ENCODE data around the gene KRT7.
"Not testable (repeated sequence)": the region's sequence is repeated elsewhere in the genome, so short reads cannot be mapped to it uniquely, and the experiment has no call there.

KRT7 gene

DNA sequence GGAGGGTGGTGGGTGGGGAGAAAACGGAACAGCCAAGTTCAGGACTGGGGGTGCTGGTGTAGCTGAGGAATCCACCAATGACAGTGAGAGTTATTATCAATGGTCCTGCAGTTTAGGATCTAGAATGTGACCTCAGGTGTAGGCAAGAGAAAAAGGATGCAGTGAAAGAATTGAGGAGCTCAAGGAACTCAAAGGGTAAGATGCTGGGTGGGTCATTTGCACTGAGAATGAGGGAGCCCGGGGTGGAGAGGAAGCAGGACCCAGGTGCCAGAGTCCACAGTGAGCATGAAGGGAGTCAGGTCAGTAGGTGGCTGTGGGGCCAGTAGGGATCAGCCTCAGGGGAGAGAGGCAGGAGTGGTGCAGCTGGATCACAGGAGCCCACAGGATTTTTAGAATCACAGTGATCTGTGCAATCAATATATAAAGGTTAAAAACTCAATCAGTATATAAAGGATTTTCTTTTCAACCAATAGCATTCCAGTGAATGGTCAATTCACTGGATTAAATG, 3.2 kb upstream of the KRT7 start:
- no peak for DNase-seq (ENCODE audit: low spot score)

DNA sequence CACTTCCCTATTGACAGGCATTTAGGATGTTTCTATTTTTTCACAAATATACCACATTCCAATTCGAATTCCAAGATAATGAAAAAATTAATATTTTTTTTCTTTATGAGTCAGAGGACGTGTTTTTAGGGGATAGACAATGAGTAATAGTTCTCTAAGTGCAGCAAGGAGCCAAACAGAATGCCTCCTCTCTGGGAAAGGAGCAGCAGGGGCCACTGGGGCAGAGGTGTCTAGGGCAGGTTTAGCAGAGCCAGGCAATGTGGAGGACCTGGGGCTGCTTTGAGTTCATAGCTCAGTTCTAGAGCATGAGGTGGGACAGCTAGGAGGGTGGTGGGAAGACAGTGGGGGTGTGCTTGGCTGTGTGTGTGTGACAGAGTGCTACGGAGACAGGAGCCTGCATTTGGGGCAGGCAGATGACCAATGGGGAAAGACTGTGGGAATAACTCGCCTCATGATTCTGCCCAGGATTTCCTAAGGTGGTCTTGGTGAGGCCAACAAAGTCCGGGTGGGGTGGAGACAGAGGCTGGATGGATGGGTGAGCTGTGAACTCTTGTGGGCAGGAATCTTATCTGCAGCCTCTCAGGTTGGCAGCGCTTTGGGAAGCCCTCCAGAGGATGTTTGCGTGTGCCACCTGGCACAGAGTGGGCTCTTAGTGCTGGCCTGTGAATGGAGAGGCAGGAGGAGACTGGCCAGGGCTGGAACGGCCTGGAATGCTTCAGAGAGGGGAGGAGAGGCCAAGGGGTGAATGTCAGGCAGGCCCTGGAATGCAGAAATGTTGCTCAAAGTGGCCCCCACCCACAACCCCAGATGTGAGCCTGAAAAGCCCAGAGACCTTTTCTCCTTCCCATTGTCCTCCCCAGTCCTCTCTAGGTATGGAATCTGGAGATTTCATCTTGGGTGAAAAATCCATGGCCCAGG, 2.4 kb upstream of the KRT7 start:
- no peak for DNase-seq (ENCODE audit: low spot score)

DNA sequence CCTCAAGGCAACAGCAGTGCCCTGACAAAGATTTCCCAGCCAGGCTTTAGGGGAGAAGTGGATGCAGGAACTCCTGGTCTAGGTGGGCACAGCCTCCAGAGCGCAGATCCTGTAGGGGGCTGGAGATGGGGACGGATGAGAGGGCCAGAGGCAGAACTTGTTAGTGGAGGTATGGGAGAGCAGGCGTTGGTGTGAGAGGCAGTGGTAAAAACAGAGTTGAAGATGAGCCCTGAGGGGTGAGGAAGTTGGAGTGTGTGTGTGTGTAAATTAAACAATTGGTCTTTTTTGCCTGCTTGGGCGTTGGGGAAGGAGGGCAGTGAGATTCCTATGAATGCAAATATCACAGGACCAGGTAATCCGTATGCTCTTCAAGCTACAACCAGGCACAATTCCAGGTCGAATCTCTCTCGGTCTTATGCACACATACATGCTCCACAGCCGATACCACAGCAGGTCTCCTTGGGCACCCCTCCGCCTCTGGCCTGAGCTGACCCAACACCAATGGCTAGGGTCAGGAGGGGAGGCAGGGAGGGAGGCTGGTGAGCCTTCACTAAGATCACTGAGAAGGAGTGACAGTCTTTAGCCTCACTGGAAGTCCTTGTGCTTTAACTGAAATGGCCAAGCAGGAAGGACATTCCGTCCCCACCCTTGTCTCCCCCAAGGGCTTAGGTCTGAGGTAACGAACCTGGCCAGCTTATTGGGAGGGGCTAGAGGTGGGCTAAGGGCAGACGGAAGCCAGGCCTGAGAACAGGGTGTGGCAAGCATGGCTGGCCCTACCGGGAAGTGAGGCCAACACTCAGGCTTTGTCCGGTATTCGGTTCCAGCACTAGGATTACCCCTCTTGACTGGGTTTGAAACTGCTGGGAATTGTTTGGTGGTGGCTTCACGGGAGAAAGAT, 1.5 kb upstream of the KRT7 start:
- no peak for DNase-seq (ENCODE audit: low spot score)

DNA sequence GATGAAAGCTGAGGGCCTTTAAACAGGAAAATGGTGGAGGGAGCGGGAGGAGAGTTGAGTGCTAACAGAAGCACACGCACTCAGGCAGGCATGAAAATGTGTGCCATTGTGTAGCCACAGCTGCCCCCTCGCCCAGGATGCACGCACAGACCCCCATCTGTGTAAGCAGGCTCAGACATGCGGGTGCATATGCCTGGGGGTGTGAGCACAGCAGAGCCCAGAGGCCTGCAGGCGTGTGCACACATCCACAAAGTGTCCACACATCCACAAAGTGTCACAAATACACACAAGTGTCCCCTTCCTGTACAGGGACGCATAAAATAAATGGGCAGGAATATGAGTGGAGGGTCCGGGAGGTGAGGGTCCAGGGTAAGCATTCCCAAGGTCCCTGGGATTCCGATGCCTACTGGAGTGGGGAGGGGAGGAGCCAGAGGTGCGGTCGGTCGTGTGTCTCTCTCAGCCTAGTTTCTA, 805 bp upstream of the KRT7 start:
- no peak for DNase-seq (ENCODE audit: low spot score)

DNA sequence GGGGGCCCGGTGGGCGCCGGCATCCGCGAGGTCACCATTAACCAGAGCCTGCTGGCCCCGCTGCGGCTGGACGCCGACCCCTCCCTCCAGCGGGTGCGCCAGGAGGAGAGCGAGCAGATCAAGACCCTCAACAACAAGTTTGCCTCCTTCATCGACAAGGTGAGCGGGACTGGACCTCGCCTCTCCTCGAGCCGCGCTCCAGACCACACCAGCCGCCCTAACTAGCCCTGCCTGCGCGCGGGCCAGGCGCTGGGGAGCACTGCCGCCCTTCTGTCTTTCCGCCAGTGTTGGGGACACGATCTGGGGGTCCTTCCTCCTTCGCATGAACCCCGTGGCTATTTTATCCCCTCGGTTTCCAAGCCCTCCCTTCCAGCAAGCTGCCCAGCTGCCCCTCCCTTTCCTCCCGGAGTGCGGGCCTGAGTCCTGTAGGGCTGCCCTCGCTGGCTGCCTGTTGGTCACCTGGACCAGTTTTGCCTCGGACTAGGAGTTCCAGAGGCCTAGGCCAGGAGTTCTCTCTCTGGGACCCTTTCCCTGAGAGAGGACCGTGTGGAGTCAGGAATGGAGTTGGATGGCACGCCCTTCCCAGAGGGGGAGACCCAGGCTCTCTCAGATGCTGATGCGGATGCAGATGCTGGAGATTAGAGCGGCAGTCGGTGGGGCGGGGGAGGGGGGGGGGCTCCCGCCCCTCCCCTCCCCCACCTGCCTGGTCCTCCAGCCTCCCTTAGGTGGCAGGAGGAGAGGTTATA, 592 bp downstream of the KRT7 start:
- DNase-seq (ENCODE audit: low spot score): no peak

DNA sequence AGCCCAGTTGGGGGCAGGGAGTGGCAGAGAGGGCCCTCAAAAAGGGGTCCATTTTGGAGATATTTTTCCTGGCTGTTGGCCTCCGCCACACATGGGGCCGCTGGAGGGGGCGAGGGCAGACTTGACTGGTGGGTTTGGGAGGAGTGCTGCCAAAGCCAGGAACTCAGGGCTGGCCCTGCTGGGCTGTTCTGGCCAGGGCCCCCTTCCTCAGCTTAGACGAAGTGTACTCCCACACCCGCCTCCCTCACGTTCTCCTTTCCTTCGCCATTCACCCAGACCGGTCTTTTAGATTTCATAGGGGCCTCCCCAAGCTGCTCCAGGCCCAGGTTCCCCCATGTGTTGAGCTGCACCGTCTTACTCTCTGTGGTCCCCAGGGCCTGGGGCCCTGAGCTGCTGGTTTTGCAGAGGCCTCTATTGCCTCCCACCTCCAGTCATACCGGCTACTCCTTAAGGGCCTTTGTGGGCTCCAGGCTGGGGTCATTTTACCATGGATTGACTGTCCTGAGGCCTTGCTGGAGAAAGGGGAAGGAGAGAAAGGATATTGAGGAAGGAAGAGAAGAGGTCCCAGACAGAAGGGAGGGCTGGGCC, 1.3 kb downstream of the KRT7 start:
- DNase-seq (ENCODE audit: low spot score): no peak

DNA sequence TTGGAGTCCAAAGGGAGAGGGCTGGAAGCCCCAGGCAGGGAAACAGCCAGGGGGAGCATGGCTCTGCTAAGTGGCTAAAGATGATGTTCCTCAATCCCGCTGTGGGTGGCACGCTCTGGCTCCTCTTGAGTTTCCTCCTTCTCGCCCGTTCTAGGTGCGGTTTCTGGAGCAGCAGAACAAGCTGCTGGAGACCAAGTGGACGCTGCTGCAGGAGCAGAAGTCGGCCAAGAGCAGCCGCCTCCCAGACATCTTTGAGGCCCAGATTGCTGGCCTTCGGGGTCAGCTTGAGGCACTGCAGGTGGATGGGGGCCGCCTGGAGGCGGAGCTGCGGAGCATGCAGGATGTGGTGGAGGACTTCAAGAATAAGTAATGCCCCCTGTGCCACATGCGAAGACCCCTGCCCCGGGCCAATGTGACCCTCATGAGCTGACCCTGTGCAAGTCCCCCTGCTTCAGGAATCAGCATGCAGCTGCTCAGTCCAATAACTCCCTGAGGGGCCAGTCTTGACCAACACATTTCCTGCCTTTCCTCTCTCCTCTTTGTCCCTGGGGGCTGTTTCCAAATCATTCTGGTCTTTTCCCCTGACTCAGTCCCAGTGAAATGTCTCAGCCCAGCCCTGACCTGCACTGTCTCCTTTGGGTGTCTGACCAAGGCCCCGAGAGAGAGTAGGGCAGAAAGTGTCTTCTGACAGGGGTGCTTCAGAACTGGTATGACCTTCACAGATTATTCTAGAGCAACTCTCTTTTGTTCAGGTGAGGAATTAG, 2.1 kb downstream of the KRT7 start:
- no peak for DNase-seq (ENCODE audit: low spot score)

DNA sequence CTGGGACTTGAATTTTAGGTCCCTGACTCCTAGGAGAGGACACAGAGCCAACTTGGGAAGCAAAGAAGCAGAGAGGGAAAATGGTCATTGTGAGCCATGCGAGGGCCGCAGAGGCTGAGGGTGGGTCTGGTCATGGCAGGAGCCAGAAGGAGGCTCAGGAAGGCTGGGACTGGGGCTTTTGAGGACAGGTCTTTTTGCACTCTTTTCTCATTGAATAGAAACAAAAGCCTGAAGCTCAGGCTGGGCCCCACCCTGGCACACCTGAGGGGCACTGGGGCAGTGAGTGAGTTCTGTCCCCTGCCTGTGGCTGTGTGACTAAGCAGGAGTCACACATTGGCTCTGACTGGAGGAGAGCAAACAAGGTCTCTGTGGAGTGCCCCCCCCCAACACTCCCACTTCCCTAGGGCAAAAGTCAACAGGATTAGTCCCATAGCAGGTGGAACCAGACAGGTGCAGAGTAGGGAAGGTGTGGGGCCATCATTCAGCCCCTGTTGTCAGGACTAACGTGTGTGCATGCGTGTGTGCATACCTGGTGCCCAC, 2.8 kb downstream of the KRT7 start:
- no peak for DNase-seq (ENCODE audit: low spot score)

DNA sequence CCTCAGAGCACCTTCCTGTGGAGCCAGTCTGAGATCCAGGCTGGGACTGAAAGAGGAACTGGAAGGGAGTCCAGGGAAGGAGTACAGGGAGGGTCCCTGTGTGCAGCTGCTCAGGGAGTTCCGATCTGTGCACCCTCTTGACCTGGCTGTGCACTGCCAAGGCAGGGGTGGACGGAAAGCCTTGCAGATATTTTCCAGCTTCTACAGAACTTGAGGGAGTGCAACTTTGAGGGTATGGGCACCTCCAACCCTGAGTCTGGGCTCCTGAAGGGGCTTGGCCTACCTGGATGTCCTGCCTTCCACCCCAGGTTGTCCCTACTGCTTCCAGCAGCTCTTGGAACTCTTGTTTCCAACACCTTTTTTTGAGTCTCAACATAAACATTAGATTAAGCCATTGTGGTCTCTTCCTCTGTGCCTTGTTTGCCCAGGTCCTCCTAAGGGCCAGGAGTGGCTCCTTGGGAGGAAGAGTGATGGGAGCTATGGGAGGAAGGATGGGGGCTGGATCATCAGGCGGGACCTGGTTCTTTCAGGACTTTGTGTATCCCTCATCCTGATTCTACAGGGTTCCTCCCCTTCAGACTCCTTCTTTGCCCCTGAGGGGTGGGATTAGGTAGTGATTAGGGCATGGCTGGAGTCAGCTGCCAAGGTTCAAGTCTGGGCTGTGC, 3.5 kb downstream of the KRT7 start:
- no peak for DNase-seq (ENCODE audit: low spot score)

DNA sequence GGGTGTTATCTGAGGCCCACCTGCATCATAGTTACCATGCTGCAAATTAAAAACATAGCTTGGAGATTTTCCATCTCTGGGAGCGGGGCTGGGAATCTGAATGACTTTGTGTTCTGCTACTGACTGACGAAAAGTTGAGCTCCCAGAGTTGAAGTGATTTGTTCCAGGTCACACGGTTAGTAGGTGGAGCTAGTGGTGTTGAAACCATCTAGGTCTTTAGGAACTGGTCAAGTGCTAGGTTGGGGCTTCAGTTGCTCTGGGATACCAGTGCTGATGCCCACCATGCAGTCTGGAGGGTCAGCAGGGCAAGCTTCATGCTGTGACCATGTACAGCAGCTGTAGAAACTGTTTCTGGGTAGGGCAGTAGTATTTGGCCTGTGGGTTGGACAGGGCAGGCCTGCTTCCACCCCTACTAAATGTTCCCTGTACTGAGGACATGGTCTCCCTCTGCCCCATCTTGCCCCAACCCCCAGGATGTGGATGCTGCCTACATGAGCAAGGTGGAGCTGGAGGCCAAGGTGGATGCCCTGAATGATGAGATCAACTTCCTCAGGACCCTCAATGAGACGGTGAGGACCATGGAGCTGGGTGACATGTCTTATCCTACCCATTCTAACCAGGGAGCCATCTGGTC, 5.3 kb downstream of the KRT7 start:
- no peak for DNase-seq (ENCODE audit: low spot score)

DNA sequence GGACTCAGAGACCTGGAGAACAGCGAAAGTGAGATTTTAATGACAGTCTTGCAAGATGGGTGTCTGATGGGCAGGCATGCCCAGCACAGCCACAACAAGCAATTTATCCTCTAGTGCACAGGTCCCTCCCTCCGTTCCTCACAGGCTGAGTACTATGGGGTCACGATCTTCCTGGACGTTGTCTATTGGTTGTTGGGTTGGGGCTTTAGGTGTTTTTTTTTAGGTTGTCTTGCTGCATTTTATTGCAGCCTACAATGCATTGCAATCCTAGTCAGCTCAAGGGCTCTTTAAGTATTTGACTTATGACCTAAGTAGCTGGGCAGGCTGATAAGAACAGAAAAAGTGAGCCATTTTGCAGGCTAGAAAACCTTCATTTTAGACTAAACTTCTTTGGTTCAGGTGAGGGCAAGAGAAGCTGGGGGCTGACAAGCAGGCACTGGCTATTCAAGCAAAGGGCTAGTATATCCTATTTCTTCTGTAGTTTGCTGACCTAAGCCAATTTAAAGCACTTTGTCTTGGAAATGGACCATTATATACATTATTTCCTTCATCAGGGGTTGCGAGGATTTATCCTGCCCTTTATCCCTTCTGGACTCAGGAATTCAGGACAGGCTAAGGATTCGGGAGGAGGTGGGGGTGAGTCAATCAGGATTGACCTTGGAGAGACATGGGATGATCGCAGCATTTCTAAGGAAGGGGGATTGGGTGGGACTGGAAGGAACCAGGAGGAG, 6.0 kb downstream of the KRT7 start:
- DNase-seq (ENCODE audit: low spot score): no peak

DNA sequence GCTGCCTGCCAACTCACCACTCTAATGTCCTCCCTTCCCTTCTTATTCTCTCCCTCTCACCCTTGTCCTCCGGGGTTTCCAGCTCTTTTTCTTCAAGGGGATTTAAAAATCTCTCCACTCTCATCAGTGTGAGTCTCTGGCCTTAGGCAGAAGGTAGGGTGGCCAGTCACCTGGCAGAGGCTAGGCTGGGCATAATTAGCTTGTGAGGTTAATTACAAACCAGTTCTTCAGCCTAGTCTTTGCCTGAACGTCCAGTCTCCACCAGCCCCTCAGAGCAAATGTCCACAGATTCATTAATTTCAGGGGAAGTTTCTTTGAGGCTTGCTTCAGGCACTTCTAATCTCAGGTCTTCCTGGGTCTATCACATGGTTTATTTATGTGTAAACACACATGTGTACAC, 6.7 kb downstream of the KRT7 start:
- no peak for DNase-seq (ENCODE audit: low spot score)

DNA sequence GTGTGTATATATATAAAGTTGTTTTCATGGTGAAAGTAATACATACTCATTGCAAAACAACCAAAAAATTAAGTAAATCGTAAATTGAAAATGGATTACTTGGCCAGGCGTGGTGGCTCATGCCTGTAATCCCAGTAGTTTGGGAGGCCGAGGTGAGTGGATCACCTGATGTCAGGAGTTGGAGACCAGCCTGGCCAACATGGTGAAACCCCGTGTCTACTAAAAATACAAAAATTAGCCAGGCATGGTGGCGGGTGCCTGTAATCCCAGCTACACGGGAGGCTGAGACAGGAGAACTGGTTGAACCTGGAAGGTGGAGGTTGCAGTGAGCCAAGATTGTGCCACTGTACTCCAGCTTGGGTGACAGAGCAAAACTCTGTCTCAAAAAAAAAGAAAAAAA, 7.2 kb downstream of the KRT7 start:
- not testable (repeated sequence) for DNase-seq (ENCODE audit: low spot score)

DNA sequence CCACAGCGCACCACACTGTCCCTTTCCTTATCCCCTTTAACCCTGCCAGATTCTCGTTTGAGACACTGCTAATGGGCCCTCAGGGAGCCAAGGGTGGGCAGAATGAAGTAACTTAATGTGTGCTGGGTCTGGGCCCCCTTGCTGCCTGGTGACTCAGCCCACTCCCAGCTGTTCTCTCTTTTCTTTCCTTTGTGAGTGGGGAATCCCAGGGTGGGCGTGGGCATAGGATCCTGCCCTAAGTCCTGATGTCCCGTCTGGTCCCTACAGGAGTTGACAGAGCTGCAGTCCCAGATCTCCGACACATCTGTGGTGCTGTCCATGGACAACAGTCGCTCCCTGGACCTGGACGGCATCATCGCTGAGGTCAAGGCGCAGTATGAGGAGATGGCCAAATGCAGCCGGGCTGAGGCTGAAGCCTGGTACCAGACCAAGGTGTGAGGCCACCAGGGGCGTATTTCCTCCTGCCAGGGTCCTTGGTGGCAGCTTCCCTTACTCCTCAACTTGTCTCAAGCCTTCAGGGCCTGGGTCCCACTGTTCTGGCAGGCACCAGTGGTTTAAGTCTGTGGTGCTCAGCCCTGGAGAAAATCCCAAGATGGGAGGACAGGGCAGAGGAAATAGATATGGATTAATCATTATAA, 8.3 kb downstream of the KRT7 start:
- DNase-seq (ENCODE audit: low spot score): no peak

DNA sequence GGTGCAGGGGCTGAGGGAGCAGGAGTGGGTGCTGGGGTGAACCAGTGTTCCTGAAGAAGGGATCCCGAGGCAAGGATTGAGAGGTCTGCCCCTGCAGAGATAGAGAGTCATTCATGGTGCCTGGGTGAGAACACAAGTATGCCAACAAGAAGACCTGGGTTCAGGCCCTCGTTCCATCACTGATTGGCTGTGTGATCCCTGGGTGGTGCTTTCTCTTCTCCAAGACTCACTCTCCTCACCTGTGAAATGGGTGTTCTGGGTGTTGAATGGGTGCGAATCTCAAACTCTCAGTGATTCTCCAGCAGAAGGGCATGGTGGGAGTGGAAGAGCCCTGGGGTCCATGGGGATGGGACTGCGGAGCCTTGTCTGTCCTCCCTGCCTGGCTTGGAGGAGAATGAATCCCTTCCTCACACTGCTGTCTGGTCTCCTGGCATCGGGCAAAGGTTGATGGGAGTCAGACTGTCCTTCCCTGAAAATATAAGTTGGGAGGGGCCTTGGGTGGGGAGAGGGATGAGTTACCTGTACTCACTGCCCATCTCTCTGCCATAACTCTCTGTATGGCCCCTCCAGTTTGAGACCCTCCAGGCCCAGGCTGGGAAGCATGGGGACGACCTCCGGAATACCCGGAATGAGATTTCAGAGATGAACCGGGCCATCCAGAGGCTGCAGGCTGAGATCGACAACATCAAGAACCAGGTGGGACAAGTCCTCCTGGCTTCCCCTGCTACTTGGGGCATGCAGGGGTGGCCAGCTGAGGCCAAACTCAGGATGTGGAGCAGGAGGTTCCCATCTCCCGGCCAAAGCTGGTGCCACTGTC, 9.6 kb downstream of the KRT7 start:
- DNase-seq (ENCODE audit: low spot score): no peak

DNA sequence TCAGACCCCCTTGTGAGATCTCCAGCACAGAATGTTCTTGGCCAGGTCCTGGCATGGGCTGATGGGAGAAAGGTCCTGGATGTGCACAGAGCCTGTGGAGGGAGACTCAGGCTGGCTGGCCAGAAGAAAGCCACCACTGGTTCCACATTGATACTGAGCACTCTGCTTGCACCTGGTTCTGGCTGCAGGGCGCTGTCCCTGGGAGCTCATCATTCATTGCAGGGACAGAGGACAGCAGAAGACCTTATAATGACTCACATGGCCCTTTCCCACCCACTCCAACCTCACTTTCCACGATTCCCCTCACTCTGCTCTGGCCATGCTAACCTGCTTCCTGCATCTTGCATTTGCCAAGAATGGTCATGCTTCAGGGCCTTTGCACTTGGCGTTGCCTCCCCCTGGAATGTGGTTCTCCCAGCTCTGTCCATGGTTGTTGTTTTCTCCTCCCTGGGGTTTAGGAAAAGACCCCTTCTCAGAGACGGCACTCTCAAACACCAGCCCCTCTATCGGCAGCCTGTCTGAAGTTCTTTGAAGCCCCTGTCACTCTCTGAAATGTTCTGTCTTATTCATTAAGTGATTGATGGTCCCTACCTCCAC, 10.3 kb downstream of the KRT7 start:
- no peak for DNase-seq (ENCODE audit: low spot score)
